CD4-positive, alpha-beta T cell (primary cell): ENCODE results near the gene UNC13C. TPM values are rescaled to one million over a fixed set of nuclear protein-coding genes. Genes with fewer than 3 reads are reported as not detected.

Experiments used
- ATAC-seq: fragments of 200-7000 bp; cut with Tn5 transposase; one replicate; pipeline ENCODE4 v1.10.0; 2022; ENCODE audit warnings: mild to moderate bottlenecking; ENCODE audit not compliant: poor library complexity
- CTCF ChIA-PET: fragments of 350-600 bp; sonication (Branson Sonifier 250); formaldehyde crosslinking; loops from one replicate; lab custom pipeline; 2021; ENCODE audit warnings: antibody characterized with exemption, inconsistent platforms; lab: Charles Lee
- POLR2A ChIA-PET: fragments of 350-600 bp; sonication (Branson Sonifier 250); formaldehyde crosslinking; loops from one replicate; lab custom pipeline; 2021; ENCODE audit warnings: antibody characterized with exemption, inconsistent platforms; lab: Charles Lee
- DNase-seq, 14 experiments: peaks; one replicate each; pipeline ENCODE4 v3.0.0-alpha.2; 2013 to 2020; ENCODE audit warnings: mixed read lengths in 2 of 14
- H3K27ac ChIP-seq, 2 donors: one replicate each; pipeline versions ENCODE4 v1.5.1 to v1.7.0; 2013; ENCODE audit warnings: low read length in 2 of 2, low read depth in 1 of 2, mild to moderate bottlenecking in 1 of 2
- H3K27me3 ChIP-seq, 2 experiments: 1 replicate in 1 of 2; 2 replicates in 1 of 2; pipeline versions ENCODE4 v1.6.1 to v1.7.0; 2013; ENCODE audit warnings: low read length in 2 of 2, control low read depth in 1 of 2, mild to moderate bottlenecking in 1 of 2, moderate library complexity in 1 of 2; ENCODE audit not compliant: insufficient read depth in 2 of 2, control insufficient read depth in 1 of 2
- H3K36me3 ChIP-seq: one replicate; pipeline ENCODE4 v1.6.1; 2013; ENCODE audit warnings: low read length, control low read depth; ENCODE audit not compliant: insufficient read depth
- H3K4me1 ChIP-seq: one replicate; pipeline ENCODE4 v1.6.1; 2013; ENCODE audit warnings: low read length, control low read depth; ENCODE audit not compliant: insufficient read depth
- H3K4me3 ChIP-seq: one replicate; pipeline ENCODE4 v1.5.1; 2013; ENCODE audit warnings: mild to moderate bottlenecking, low read length, moderate library complexity
- H3K9me3 ChIP-seq, 2 experiments: 1 replicate in 1 of 2; 2 replicates in 1 of 2; pipeline versions ENCODE4 v1.6.1 to v1.7.0; 2013; ENCODE audit warnings: low read length in 2 of 2, mild to moderate bottlenecking in 2 of 2, control low read depth in 1 of 2, moderate library complexity in 1 of 2; ENCODE audit not compliant: control insufficient read depth in 1 of 2, insufficient read depth in 1 of 2
- H3K27ac Mint-ChIP-seq: one replicate; pipeline ENCODE4 v1.8.0; 2020; ENCODE audit warnings: mixed read lengths
- H3K27me3 Mint-ChIP-seq: one replicate; pipeline ENCODE4 v1.8.0; 2021; ENCODE audit warnings: mixed read lengths
- H3K36me3 Mint-ChIP-seq: one replicate; pipeline ENCODE4 v1.8.0; 2021; ENCODE audit warnings: low read depth, mixed read lengths
- H3K4me1 Mint-ChIP-seq: one replicate; pipeline ENCODE4 v1.8.0; 2021; ENCODE audit warnings: low read depth, mixed read lengths
- H3K4me3 Mint-ChIP-seq: one replicate; pipeline ENCODE4 v1.8.0; 2020; ENCODE audit warnings: mild to moderate bottlenecking, mixed read lengths
- H3K9me3 Mint-ChIP-seq: one replicate; pipeline ENCODE4 v1.8.0; 2020; ENCODE audit warnings: mixed read lengths
- CTCF ChIP-seq: fragments of 200-600 bp; IDR thresholded peaks from one replicate; pipeline ENCODE4 v1.8.0; 2022; ENCODE audit warnings: antibody characterized with exemption, mild to moderate bottlenecking
- intact Hi-C, 2 experiments: fragments of 100-400 bp; cut with DNase I in 1 of 2; cut with micrococcal nuclease in 1 of 2; formaldehyde crosslinking; loops; one replicate each; pipeline versions ENCODE4 v1.15.1 to v1.9.0; 2023 to 2025; cut with DNase I, micrococcal nuclease
- total RNA-seq, 174 experiments: library from RNA in 2 of 174; stranded (reverse) in 2 of 174; gene quantifications; one replicate each; pipeline ENCODE4 v1.2.3 and lab custom pipeline; 2021 to 2026

Gene UNC13C
- total RNA-seq, 2 experiments from 2014 or later = not detected

- Mint-ChIP-seq H3K36me3 (no peaks in the 10 kb centered on the region), H3K4me1 (no peaks in the 10 kb centered on the region), H3K27me3 (no peaks in the 10 kb centered on the region), H3K27ac (no peak overlapping the region), H3K4me3 (no peak overlapping the region), H3K9me3 (no peaks in the 10 kb centered on the region)
- H3K36me3 ChIP-seq = no peaks in the 10 kb centered on the region
- CTCF ChIA-PET = no interaction called here
- no peaks in the 10 kb centered on the region for H3K4me1 ChIP-seq
- no peak for TF ChIP-seq CTCF
- H3K27me3 ChIP-seq = no peaks in the 10 kb centered on the region
- no peak overlapping the region for H3K4me3 ChIP-seq
- ATAC-seq = no peak
- intact Hi-C loops = no loop called here
- no peaks in the 10 kb centered on the region for H3K9me3 ChIP-seq
- POLR2A ChIA-PET = no interaction called here
- H3K27ac ChIP-seq = no peak overlapping the region
- no peak for DNase-seq
Observed at GRCh38 chr15:54388746-54389145, 410.5 kb downstream of the UNC13C start.

DNA sequence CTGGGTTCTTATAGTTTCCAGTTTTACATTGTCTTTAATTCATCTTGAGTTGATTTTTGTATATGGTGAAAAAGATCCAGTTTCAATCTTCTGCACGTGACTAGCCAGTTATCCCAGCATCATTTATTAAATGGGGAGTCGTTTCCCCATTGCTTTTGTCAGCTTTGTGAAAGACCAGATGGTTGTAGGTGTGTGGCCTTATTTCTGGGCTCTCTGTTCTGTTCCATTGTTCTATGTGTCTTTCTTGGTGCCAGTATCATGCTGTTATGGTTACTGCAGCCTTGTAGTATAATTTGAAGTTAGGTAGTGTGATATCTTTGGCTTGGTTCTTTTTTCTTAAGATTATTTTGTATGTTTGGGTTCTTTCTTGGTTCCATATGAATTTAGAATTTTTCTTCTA is 432.2 kb downstream of the UNC13C start:
- ATAC-seq (no peak), DNase-seq (no peak)
- ChIA-PET CTCF (no interaction called here), POLR2A (no interaction called here)
- TF ChIP-seq CTCF = no peak
- Histone ChIP-seq H3K9me3 (no peaks in the 10 kb centered on the region), H3K27me3 (no peaks in the 10 kb centered on the region), H3K4me3 (no peak overlapping the region), H3K27ac (no peak overlapping the region), H3K4me1 (no peaks in the 10 kb centered on the region), H3K36me3 (no peaks in the 10 kb centered on the region)
- intact Hi-C loops = no loop called here
- H3K4me3 Mint-ChIP-seq = no peak overlapping the region
- no peaks in the 10 kb centered on the region for H3K9me3 Mint-ChIP-seq
- H3K4me1 Mint-ChIP-seq = no peaks in the 10 kb centered on the region
- no peaks in the 10 kb centered on the region for H3K36me3 Mint-ChIP-seq
- no peak overlapping the region for H3K27ac Mint-ChIP-seq
- no peaks in the 10 kb centered on the region for H3K27me3 Mint-ChIP-seq

- Mint-ChIP-seq H3K9me3 (peaks cover 5% of the 10 kb centered on the region), H3K27me3 (no peaks in the 10 kb centered on the region), H3K36me3 (no peaks in the 10 kb centered on the region), H3K4me1 (no peaks in the 10 kb centered on the region), H3K4me3 (no peak overlapping the region), H3K27ac (no peak overlapping the region)
- Histone ChIP-seq H3K27ac (no peak overlapping the region), H3K4me3 (no peak overlapping the region), H3K9me3 (no peaks in the 10 kb centered on the region), H3K36me3 (no peaks in the 10 kb centered on the region), H3K27me3 (no peaks in the 10 kb centered on the region), H3K4me1 (no peaks in the 10 kb centered on the region)
- TF ChIP-seq CTCF = no peak
- intact Hi-C loops = no loop called here
- ATAC-seq = no peak
- ChIA-PET POLR2A (no interaction called here), CTCF (no interaction called here)
- no peak for DNase-seq
Observed at GRCh38 chr15:54424171-54424570, 445.9 kb downstream of the UNC13C start.
